CD4-positive, alpha-beta memory T cell (primary cell): ENCODE measurements around the gene PRC1. TPM values are rescaled to one million over a fixed set of nuclear protein-coding genes. Genes with fewer than 3 reads are reported as not detected.
"Not testable (repeated sequence)": the region's sequence is repeated elsewhere in the genome, so short reads cannot be mapped to it uniquely, and the experiment has no call there.

Experiments
- CTCF ChIA-PET: fragments of 350-600 bp; sonication (Branson Sonifier 250); formaldehyde crosslinking; loops from one replicate; lab custom pipeline; 2021; ENCODE audit warnings: inconsistent platforms; ENCODE audit not compliant: partially characterized antibody; lab: Charles Lee
- POLR2A ChIA-PET: fragments of 350-600 bp; sonication (Branson Sonifier 250); formaldehyde crosslinking; loops from one replicate; lab custom pipeline; 2021; ENCODE audit not compliant: partially characterized antibody; lab: Charles Lee
- DNase-seq, 5 donors: peaks; one replicate each; pipeline versions ENCODE4 v3.0.0 to v3.0.0-alpha.2; 2020 to 2022; ENCODE audit warnings: mixed read lengths in 1 of 5
- H3K27ac ChIP-seq: one replicate; pipeline ENCODE4 v1.7.0; 2013; ENCODE audit warnings: low read depth, low read length
- H3K27me3 ChIP-seq: 2 replicates; pipeline ENCODE4 v1.7.0; 2013; ENCODE audit warnings: mild to moderate bottlenecking, low read length, moderate library complexity; ENCODE audit not compliant: insufficient read depth
- H3K36me3 ChIP-seq: 2 replicates; pipeline ENCODE4 v1.7.0; 2013; ENCODE audit warnings: mild to moderate bottlenecking, low read length, moderate library complexity; ENCODE audit not compliant: insufficient read depth
- H3K4me1 ChIP-seq: 2 replicates; pipeline ENCODE4 v1.7.0; 2013; ENCODE audit warnings: mild to moderate bottlenecking, low read length, moderate library complexity; ENCODE audit not compliant: insufficient read depth
- H3K4me3 ChIP-seq, 2 donors: one replicate each; pipeline ENCODE4 v1.7.0; 2013; ENCODE audit warnings: low read length in 2 of 2, mild to moderate bottlenecking in 1 of 2
- H3K9me3 ChIP-seq, 2 donors: one replicate each; pipeline ENCODE4 v1.7.0; 2013; ENCODE audit warnings: low read length in 2 of 2, control low read depth in 1 of 2; ENCODE audit not compliant: control insufficient read depth in 1 of 2
- H3K27ac Mint-ChIP-seq, 7 donors: one replicate each; pipeline ENCODE4 v1.8.0; 2020 to 2021; ENCODE audit warnings: mixed read lengths in 7 of 7, mild to moderate bottlenecking in 6 of 7, inconsistent platforms in 3 of 7, moderate library complexity in 3 of 7
- H3K27me3 Mint-ChIP-seq, 2 donors: one replicate each; pipeline ENCODE4 v1.8.0; 2020 to 2021; ENCODE audit warnings: mixed read lengths in 2 of 2
- H3K36me3 Mint-ChIP-seq, 2 donors: one replicate each; pipeline ENCODE4 v1.8.0; 2020 to 2021; ENCODE audit warnings: mixed read lengths in 2 of 2, inconsistent platforms in 1 of 2, mild to moderate bottlenecking in 1 of 2
- H3K4me1 Mint-ChIP-seq, 4 donors: one replicate each; pipeline ENCODE4 v1.8.0; 2020 to 2021; ENCODE audit warnings: mixed read lengths in 4 of 4, mild to moderate bottlenecking in 1 of 4
- H3K4me3 Mint-ChIP-seq, 8 donors: one replicate each; pipeline ENCODE4 v1.8.0; 2020 to 2021; ENCODE audit warnings: mixed read lengths in 8 of 8, mild to moderate bottlenecking in 7 of 8, moderate library complexity in 6 of 8, inconsistent platforms in 3 of 8
- H3K9me3 Mint-ChIP-seq, 8 donors: one replicate each; pipeline ENCODE4 v1.8.0; 2020 to 2021; ENCODE audit warnings: mixed read lengths in 8 of 8, mild to moderate bottlenecking in 5 of 8, inconsistent platforms in 3 of 8, moderate library complexity in 1 of 8
- intact Hi-C: fragments of 100-400 bp; cut with micrococcal nuclease; formaldehyde crosslinking; loops from one replicate; pipeline ENCODE4 v1.15.1; 2023
- polyA plus RNA-seq, 2 donors: library from polyadenylated mRNA; unstranded; fragments of 300-500 nt; fragmentation: Illumina TruSeq; gene quantifications; one replicate each; pipeline ENCODE4 v1.2.3, GENCODE V29; 2021
- total RNA-seq, 2 experiments: library from RNA; stranded (reverse); gene quantifications; one replicate each; pipeline ENCODE4 v1.2.3, GENCODE V29; 2021

Gene PRC1
- total and polyA plus RNA-seq, 4 experiments from 2014 or later: 2.3 to 8.6 (median 5.2) TPM

- H3K4me3 Mint-ChIP-seq: not testable (repeated sequence)
- peaks cover 22% of the 10 kb centered on the region for H3K4me1 ChIP-seq
Measured at GRCh38 chr15:90926766-90927165, 67.6 kb downstream of the PRC1 start.

GRCh38 chr15:90924375-90924774 lies 70.0 kb downstream of the PRC1 start:
- intact Hi-C loops: no loop called here
- no peak for DNase-seq
- H3K4me1 Mint-ChIP-seq: peaks cover 2 to 8% (median 6%) of the 10 kb centered on the region in 4 donors
- peak overlapping the region in 4 of 7 donors; percentile 37 to 61 (median 46) for H3K27ac Mint-ChIP-seq
- CTCF ChIA-PET: interaction anchor here (0.7 to 2.7 kb wide), 3 partner anchors 10 to 732 kb away, joined by 3 to 13 read pairs (median 6); partner anchors contain the start of gene UNC45A
- H3K27me3 ChIP-seq: no peaks in the 10 kb centered on the region
- no peak overlapping the region for H3K4me3 ChIP-seq
- H3K36me3 ChIP-seq: peaks cover 22% of the 10 kb centered on the region
- H3K27me3 Mint-ChIP-seq: no peaks in the 10 kb centered on the region
- POLR2A ChIA-PET: no interaction called here
- H3K9me3 ChIP-seq: no peaks in the 10 kb centered on the region
- H3K9me3 Mint-ChIP-seq: no peaks in the 10 kb centered on the region
- peaks cover 6% of the 10 kb centered on the region for H3K4me1 ChIP-seq
- H3K27ac ChIP-seq: no peak overlapping the region
- peaks cover 13 to 27% of the 10 kb centered on the region in 2 donors for H3K36me3 Mint-ChIP-seq
- H3K4me3 Mint-ChIP-seq: no peak overlapping the region

More at GRCh38 chr15:90926766-90927165, 67.6 kb downstream of the PRC1 start:
- H3K36me3 Mint-ChIP-seq: peaks cover 0 to 15% of the 10 kb centered on the region in 2 donors
- H3K4me3 ChIP-seq, H3K36me3 ChIP-seq, H3K27me3 ChIP-seq, H3K9me3 Mint-ChIP-seq, H3K27me3 Mint-ChIP-seq, H3K9me3 ChIP-seq, DNase-seq, intact Hi-C loops, H3K27ac ChIP-seq: not testable (repeated sequence)
- ChIA-PET CTCF (interaction anchor here (0.7 to 10.3 kb wide), 3 partner anchors 8 to 918 kb away, joined by 3 to 344 read pairs (median 13); partner anchors contain the start of genes MAN2A2 and UNC45A), POLR2A (interaction anchor here (1.2 to 10.0 kb wide), 3 partner anchors 8 to 24 kb away, joined by 6 to 315 read pairs (median 8); partner anchors contain the start of genes MAN2A2 and UNC45A)
- peak overlapping the region in 2 of 7 donors; percentile 44 to 68 for H3K27ac Mint-ChIP-seq
- peaks cover 12 to 32% (median 26%) of the 10 kb centered on the region in 4 donors for H3K4me1 Mint-ChIP-seq

- H3K4me3 Mint-ChIP-seq, H3K9me3 Mint-ChIP-seq, H3K4me1 Mint-ChIP-seq, H3K27me3 Mint-ChIP-seq, H3K4me3 ChIP-seq, H3K27me3 ChIP-seq, intact Hi-C loops, DNase-seq, H3K9me3 ChIP-seq, H3K4me1 ChIP-seq, H3K27ac ChIP-seq, H3K27ac Mint-ChIP-seq: not testable (repeated sequence)
- H3K36me3 ChIP-seq: peaks cover 35% of the 10 kb centered on the region
- peaks cover 23 to 39% of the 10 kb centered on the region in 2 donors for H3K36me3 Mint-ChIP-seq
- POLR2A ChIA-PET: interaction anchor here (5.7 kb wide), 1 partner anchor 9 kb away, joined by 40 read pairs; the partner anchor contains the start of genes HDDC3 and UNC45A
- CTCF ChIA-PET: interaction anchor here (1.3 to 4.2 kb wide), 2 partner anchors 10 to 20 kb away, joined by 3 to 39 read pairs; partner anchors contain the start of genes HDDC3, MAN2A2 and UNC45A
Measured at GRCh38 chr15:90922712-90923322, 71.5 kb downstream of the PRC1 start.

GRCh38 chr15:90921887-90922286 lies 72.4 kb downstream of the PRC1 start:
- Mint-ChIP-seq H3K9me3 (no peaks in the 10 kb centered on the region), H3K27me3 (no peaks in the 10 kb centered on the region), H3K4me1 (peaks cover 0 to 2% (median 0%) of the 10 kb centered on the region in 4 donors), H3K36me3 (peaks cover 32 to 48% of the 10 kb centered on the region in 2 donors), H3K4me3 (no peak overlapping the region), H3K27ac (no peak overlapping the region)
- no peak for DNase-seq
- CTCF ChIA-PET: interaction anchor here (1.3 to 4.2 kb wide), 2 partner anchors 11 to 19 kb away, joined by 3 to 39 read pairs; partner anchors contain the start of genes HDDC3, MAN2A2 and UNC45A
- Histone ChIP-seq H3K4me1 (no peaks in the 10 kb centered on the region), H3K4me3 (no peak overlapping the region), H3K9me3 (no peaks in the 10 kb centered on the region), H3K27ac (no peak overlapping the region), H3K36me3 (peaks cover 45% of the 10 kb centered on the region), H3K27me3 (no peaks in the 10 kb centered on the region)
- POLR2A ChIA-PET: interaction anchor here (1.3 to 5.7 kb wide), 2 partner anchors 10 to 18 kb away, joined by 3 to 40 read pairs; partner anchors contain the start of genes HDDC3, MAN2A2 and UNC45A
- intact Hi-C loops: no loop called here

- ChIA-PET POLR2A (interaction anchor here (0.9 to 5.7 kb wide), 2 partner anchors 13 to 16 kb away, joined by 3 to 40 read pairs; partner anchors contain the start of genes HDDC3 and UNC45A), CTCF (interaction anchor here (1.9 to 2.8 kb wide), 2 partner anchors 13 to 15 kb away, joined by 5 to 6 read pairs; partner anchors contain the start of gene HDDC3)
- H3K36me3 ChIP-seq: peaks cover 69% of the 10 kb centered on the region
- no peak for DNase-seq
- Mint-ChIP-seq H3K36me3 (peaks cover 51 to 73% of the 10 kb centered on the region in 2 donors), H3K4me1 (no peaks in the 10 kb centered on the region), H3K4me3 (no peak overlapping the region), H3K9me3 (no peaks in the 10 kb centered on the region), H3K27ac (peak overlapping the region in 1 of 7 donors; percentile 47), H3K27me3 (no peaks in the 10 kb centered on the region)
- H3K27me3 ChIP-seq: no peaks in the 10 kb centered on the region
- intact Hi-C loops: no loop called here
- no peaks in the 10 kb centered on the region for H3K4me1 ChIP-seq
- H3K4me3 ChIP-seq: no peak overlapping the region
- no peak overlapping the region for H3K27ac ChIP-seq
- H3K9me3 ChIP-seq: no peaks in the 10 kb centered on the region
Measured at GRCh38 chr15:90918835-90919234, 75.5 kb downstream of the PRC1 start.

GRCh38 chr15:90918034-90918788 lies 76.1 kb downstream of the PRC1 start:
- Histone ChIP-seq H3K9me3 (no peaks in the 10 kb centered on the region), H3K27ac (no peak overlapping the region), H3K27me3 (no peaks in the 10 kb centered on the region), H3K36me3 (peaks cover 75% of the 10 kb centered on the region), H3K4me1 (no peaks in the 10 kb centered on the region), H3K4me3 (no peak overlapping the region)
- H3K4me1 Mint-ChIP-seq: no peaks in the 10 kb centered on the region
- H3K36me3 Mint-ChIP-seq: peaks cover 57 to 79% of the 10 kb centered on the region in 2 donors
- DNase-seq: no peak
- no peaks in the 10 kb centered on the region for H3K27me3 Mint-ChIP-seq
- H3K27ac Mint-ChIP-seq: peak overlapping the region in 1 of 7 donors; percentile 47
- H3K9me3 Mint-ChIP-seq: no peaks in the 10 kb centered on the region
- ChIA-PET POLR2A (interaction anchor here (0.9 to 5.7 kb wide), 2 partner anchors 14 to 16 kb away, joined by 3 to 40 read pairs; partner anchors contain the start of genes HDDC3 and UNC45A), CTCF (interaction anchor here (1.9 to 2.8 kb wide), 2 partner anchors 14 to 15 kb away, joined by 5 to 6 read pairs; partner anchors contain the start of gene HDDC3)
- H3K4me3 Mint-ChIP-seq: no peak overlapping the region
- intact Hi-C loops: no loop called here
